ENCODE data around the gene RHBDL2. TPM values are rescaled to one million over a fixed set of nuclear protein-coding genes. Genes with fewer than 3 reads are reported as not detected.

The RHBDL2 gene
- total RNA-seq, 2 experiments from 2014 or later, result not detected

- H3K4me3 Mint-ChIP-seq, result no peak overlapping the region
- Histone ChIP-seq H3K27ac (ENCODE audit: low read depth in 1 of 2, low read length in 2 of 2) (no peak overlapping the region), H3K36me3 (ENCODE audit: insufficient read depth, low read length) (no peaks in the 10 kb centered on the region), H3K9me3 (ENCODE audit: control insufficient read depth in 1 of 2, insufficient read depth in 1 of 2, low read length in 2 of 2) (no peaks in the 10 kb centered on the region), H3K4me1 (ENCODE audit: insufficient read depth, low read length) (no peaks in the 10 kb centered on the region), H3K27me3 (ENCODE audit: control insufficient read depth in 1 of 2, insufficient read depth in 2 of 2, low read length in 2 of 2) (no peaks in the 10 kb centered on the region), H3K4me3 (ENCODE audit: low read length) (no peak overlapping the region)
- no peaks in the 10 kb centered on the region for H3K36me3 Mint-ChIP-seq (ENCODE audit: low read depth)
- no peak for ATAC-seq (ENCODE audit: poor library complexity)
- intact Hi-C loops (cut with DNase I, micrococcal nuclease), result loop anchor here in 1 of 2 experiments (10.0 kb wide), 1 partner anchor 196 kb away; no protein-coding TSS in a partner anchor
- no peaks in the 10 kb centered on the region for H3K27me3 Mint-ChIP-seq
- POLR2A ChIA-PET, result no interaction called here
- H3K9me3 Mint-ChIP-seq, result no peaks in the 10 kb centered on the region
- H3K4me1 Mint-ChIP-seq (ENCODE audit: low read depth), result no peaks in the 10 kb centered on the region
- TF ChIP-seq CTCF (IDR thresholded peaks at IDR 0.05), result no peak
- H3K27ac Mint-ChIP-seq, result no peak overlapping the region
- no peak for DNase-seq
- CTCF ChIA-PET, result no interaction called here
Measured at GRCh38 chr1:38898653-38899230, 42.9 kb downstream of the RHBDL2 start.

- DNase-seq (no peak), ATAC-seq (ENCODE audit: poor library complexity) (no peak)
- Histone ChIP-seq H3K36me3 (ENCODE audit: insufficient read depth, low read length) (no peaks in the 10 kb centered on the region), H3K4me1 (ENCODE audit: insufficient read depth, low read length) (no peaks in the 10 kb centered on the region), H3K27ac (ENCODE audit: low read depth in 1 of 2, low read length in 2 of 2) (no peak overlapping the region), H3K27me3 (ENCODE audit: control insufficient read depth in 1 of 2, insufficient read depth in 2 of 2, low read length in 2 of 2) (no peaks in the 10 kb centered on the region), H3K9me3 (ENCODE audit: control insufficient read depth in 1 of 2, insufficient read depth in 1 of 2, low read length in 2 of 2) (no peaks in the 10 kb centered on the region), H3K4me3 (ENCODE audit: low read length) (no peak overlapping the region)
- Mint-ChIP-seq H3K4me3 (no peak overlapping the region), H3K4me1 (ENCODE audit: low read depth) (no peaks in the 10 kb centered on the region), H3K9me3 (no peaks in the 10 kb centered on the region), H3K36me3 (ENCODE audit: low read depth) (no peaks in the 10 kb centered on the region), H3K27me3 (no peaks in the 10 kb centered on the region), H3K27ac (no peak overlapping the region)
- TF ChIP-seq CTCF (IDR thresholded peaks at IDR 0.05), result no peak
- ChIA-PET CTCF (no interaction called here), POLR2A (no interaction called here)
- intact Hi-C loops (cut with DNase I, micrococcal nuclease), result loop anchor here in 1 of 2 experiments (10.0 kb wide), 1 partner anchor 199 kb away; no protein-coding TSS in a partner anchor
Measured at GRCh38 chr1:38896169-38896568, 45.5 kb downstream of the RHBDL2 start.

- CTCF ChIA-PET, result interaction anchor here (1.0 to 1.1 kb wide), 2 partner anchors 11 to 58 kb away, joined by 3 read pairs; partner anchors contain the start of gene GJA9
- POLR2A ChIA-PET, result no interaction called here
- Mint-ChIP-seq H3K4me3 (no peak overlapping the region), H3K27ac (no peak overlapping the region), H3K9me3 (no peaks in the 10 kb centered on the region), H3K4me1 (ENCODE audit: low read depth) (no peaks in the 10 kb centered on the region), H3K27me3 (no peaks in the 10 kb centered on the region), H3K36me3 (ENCODE audit: low read depth) (no peaks in the 10 kb centered on the region)
- no peak for TF ChIP-seq CTCF (IDR thresholded peaks at IDR 0.05)
- DNase-seq (no peak), ATAC-seq (ENCODE audit: poor library complexity) (no peak)
- intact Hi-C loops (cut with DNase I, micrococcal nuclease), result loop anchor here in 1 of 2 experiments (10.0 kb wide), 1 partner anchor 202 kb away; no protein-coding TSS in a partner anchor
- H3K9me3 ChIP-seq (ENCODE audit: control insufficient read depth in 1 of 2, insufficient read depth in 1 of 2, low read length in 2 of 2), result no peaks in the 10 kb centered on the region
- H3K27ac ChIP-seq (ENCODE audit: low read depth in 1 of 2, low read length in 2 of 2), result no peak overlapping the region
- H3K4me1 ChIP-seq (ENCODE audit: insufficient read depth, low read length), result no peaks in the 10 kb centered on the region
- no peak overlapping the region for H3K4me3 ChIP-seq (ENCODE audit: low read length)
- no peaks in the 10 kb centered on the region for H3K27me3 ChIP-seq (ENCODE audit: control insufficient read depth in 1 of 2, insufficient read depth in 2 of 2, low read length in 2 of 2)
- H3K36me3 ChIP-seq (ENCODE audit: insufficient read depth, low read length), result no peaks in the 10 kb centered on the region
Measured at GRCh38 chr1:38892976-38893375, 48.7 kb downstream of the RHBDL2 start.

Data from CD4-positive, alpha-beta T cell (primary cell).